ENCODE data around the gene CCR6. TPM values are rescaled to one million over a fixed set of nuclear protein-coding genes. Genes with fewer than 3 reads are reported as not detected.

Gene CCR6
- total RNA-seq, 1 donor from 2014 or later, result not detected

DNA sequence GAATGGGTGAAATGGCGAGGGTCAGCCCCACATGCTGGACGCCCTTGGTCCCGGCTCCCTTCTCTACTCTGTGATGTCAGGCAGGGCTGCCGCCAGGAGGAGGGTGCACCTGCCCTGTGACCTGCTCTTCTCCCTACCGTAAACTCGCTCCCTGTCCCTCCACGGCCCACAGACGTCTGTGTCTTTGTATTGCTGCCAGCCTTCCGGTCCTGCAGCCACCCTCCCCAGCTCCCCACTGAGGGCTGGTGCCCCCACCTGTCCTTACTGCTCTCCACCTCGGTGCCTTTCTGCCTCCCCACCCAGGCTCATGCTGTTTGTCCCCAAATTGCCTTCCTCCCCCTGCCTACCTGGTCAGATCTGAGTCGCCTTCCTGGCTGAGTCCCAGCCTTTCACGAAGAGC, 4.1 kb upstream of the CCR6 start:
- no peaks in the 10 kb centered on the region for H3K4me1 ChIP-seq
- no peak overlapping the region for H3K4me3 ChIP-seq
- no peaks in the 10 kb centered on the region for H3K36me3 ChIP-seq
- H3K27me3 ChIP-seq, result no peaks in the 10 kb centered on the region
- H3K27ac ChIP-seq, result no peak overlapping the region
- intact Hi-C loops (cut with DNase I), result no loop called here
- TF ChIP-seq, protein P1, sequence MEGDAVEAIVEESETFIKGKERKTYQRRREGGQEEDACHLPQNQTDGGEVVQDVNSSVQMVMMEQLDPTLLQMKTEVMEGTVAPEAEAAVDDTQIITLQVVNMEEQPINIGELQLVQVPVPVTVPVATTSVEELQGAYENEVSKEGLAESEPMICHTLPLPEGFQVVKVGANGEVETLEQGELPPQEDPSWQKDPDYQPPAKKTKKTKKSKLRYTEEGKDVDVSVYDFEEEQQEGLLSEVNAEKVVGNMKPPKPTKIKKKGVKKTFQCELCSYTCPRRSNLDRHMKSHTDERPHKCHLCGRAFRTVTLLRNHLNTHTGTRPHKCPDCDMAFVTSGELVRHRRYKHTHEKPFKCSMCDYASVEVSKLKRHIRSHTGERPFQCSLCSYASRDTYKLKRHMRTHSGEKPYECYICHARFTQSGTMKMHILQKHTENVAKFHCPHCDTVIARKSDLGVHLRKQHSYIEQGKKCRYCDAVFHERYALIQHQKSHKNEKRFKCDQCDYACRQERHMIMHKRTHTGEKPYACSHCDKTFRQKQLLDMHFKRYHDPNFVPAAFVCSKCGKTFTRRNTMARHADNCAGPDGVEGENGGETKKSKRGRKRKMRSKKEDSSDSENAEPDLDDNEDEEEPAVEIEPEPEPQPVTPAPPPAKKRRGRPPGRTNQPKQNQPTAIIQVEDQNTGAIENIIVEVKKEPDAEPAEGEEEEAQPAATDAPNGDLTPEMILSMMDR (IDR thresholded peaks at IDR 0.05), result no peak
- H3K9me3 ChIP-seq, result no peaks in the 10 kb centered on the region
- DNase-seq (ENCODE audit: low spot score in 2 of 2), result no peak

DNA sequence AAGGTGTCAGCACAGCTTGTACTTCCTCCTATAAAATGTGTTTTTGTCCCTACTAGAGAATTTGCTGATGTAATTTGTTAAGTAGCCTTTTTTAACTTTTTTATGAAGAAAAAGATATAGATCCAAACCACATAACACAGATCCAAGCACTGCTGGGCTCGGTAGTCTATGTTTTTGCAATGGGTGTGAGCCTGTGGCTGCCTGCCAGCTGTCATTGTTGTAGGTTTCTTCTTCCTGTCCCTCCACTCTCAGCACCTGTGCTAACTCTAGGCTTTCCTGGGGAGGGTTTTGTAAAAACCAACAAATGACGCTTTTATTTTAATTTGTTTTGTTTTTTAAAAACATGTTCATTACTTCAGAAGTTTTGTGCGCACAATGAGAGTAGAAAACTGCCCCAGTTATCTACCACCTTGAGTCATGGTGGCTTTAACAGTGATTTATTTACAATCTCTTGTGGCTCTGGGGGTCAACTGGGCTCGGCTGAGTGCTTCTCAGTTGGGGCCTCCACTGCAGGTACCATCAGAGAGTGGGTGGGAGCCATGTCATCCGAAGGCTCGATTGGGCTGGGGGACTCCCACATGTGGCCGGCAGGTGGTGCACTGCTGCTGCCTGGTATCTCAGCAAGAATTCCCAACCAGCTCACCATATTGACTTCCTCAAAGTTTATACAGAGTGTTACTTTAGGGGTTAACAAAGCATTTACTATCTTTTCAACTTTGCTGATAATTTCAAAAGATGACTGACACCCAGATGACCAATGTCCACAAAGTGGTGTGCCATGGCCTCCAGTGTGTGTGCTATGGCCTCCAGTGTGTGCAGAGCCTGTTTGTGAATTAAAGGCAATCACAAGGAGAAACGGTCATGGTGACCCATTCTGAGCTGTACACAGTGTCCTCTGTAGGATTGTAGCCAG, 3.0 kb upstream of the CCR6 start:
- TF ChIP-seq, protein P1 (IDR thresholded peaks at IDR 0.05), result no peak
- H3K9me3 ChIP-seq, result no peaks in the 10 kb centered on the region
- H3K36me3 ChIP-seq, result no peaks in the 10 kb centered on the region
- no peak overlapping the region for H3K4me3 ChIP-seq
- no peaks in the 10 kb centered on the region for H3K4me1 ChIP-seq
- H3K27ac ChIP-seq, result no peak overlapping the region
- no peaks in the 10 kb centered on the region for H3K27me3 ChIP-seq
- no peak for DNase-seq (ENCODE audit: low spot score in 2 of 2)
- intact Hi-C loops (cut with DNase I), result no loop called here

DNA sequence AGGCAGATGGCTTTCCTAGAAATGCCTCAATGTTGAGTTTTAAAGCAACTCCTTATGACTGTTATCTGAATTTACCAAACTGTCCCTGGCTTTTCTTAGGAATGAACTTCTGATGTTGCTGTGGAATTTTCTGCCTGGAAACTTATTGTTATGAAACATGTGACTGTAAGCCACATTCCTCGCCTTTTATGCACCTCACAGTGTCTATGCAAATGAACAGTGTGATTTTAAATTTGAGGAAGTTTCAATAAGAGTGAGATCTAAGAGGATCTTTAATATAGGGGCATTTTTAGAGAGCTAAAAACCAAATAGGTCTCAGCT, 2.4 kb upstream of the CCR6 start:
- intact Hi-C loops (cut with DNase I), result no loop called here
- TF ChIP-seq, protein P1 (IDR thresholded peaks at IDR 0.05), result no peak
- no peaks in the 10 kb centered on the region for H3K27me3 ChIP-seq
- no peak for DNase-seq (ENCODE audit: low spot score in 2 of 2)
- no peak overlapping the region for H3K4me3 ChIP-seq
- no peaks in the 10 kb centered on the region for H3K9me3 ChIP-seq
- H3K36me3 ChIP-seq, result no peaks in the 10 kb centered on the region
- no peak overlapping the region for H3K27ac ChIP-seq
- no peaks in the 10 kb centered on the region for H3K4me1 ChIP-seq

GRCh38 chr6:167121335-167121841, 1.5 kb upstream of the CCR6 start:
- Histone ChIP-seq H3K27ac (no peak overlapping the region), H3K27me3 (no peaks in the 10 kb centered on the region), H3K36me3 (no peaks in the 10 kb centered on the region), H3K9me3 (no peaks in the 10 kb centered on the region), H3K4me1 (no peaks in the 10 kb centered on the region), H3K4me3 (no peak overlapping the region)
- TF ChIP-seq, protein P1 (IDR thresholded peaks at IDR 0.05), result no peak
- intact Hi-C loops (cut with DNase I), result no loop called here
- no peak for DNase-seq (ENCODE audit: low spot score in 2 of 2)

DNA sequence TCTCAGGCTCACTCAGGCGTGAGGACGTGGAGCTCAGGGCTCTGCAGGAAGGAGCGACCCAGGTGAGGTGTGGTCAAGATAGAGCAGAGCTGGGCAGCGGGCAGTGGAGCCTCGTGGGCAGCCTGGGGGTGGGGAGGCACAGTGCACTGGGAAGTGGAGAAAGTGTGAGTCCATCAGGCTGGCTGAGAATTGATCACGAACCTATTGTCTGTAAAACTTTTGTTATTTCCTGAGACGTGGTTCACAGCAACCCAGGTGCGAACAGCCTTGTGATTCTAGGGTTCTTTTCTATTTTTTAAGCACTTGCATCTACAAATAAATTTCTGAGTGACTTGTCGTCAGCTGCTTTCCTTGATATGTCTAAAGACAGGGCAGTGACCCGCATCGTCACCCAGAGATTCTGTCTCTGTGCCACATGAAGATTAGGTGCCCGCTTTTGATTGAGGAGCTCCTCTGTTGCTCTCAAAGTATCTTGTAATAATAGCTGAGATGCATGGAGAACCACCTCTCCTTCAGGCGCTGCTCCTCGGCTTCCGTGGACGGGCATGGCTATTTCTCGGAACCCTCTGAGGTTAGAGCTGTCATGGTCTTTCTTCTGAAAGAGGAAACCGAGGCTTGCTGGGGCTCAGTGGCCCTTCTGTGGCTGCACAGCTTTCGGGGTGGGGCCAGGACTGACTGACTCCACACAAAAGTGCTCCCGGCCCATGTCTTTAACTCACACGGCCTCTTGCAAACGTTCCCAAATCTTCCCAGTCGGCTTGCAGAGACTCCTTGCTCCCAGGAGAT, 662 bp upstream of the CCR6 start:
- Histone ChIP-seq H3K36me3 (no peaks in the 10 kb centered on the region), H3K27ac (no peak overlapping the region), H3K27me3 (no peaks in the 10 kb centered on the region), H3K4me3 (no peak overlapping the region), H3K9me3 (no peaks in the 10 kb centered on the region), H3K4me1 (no peaks in the 10 kb centered on the region)
- TF ChIP-seq, protein P1 (IDR thresholded peaks at IDR 0.05), result no peak
- no peak for DNase-seq (ENCODE audit: low spot score in 2 of 2)
- intact Hi-C loops (cut with DNase I), result no loop called here
